Spleen (tissue), 7 donors: Measurements from ENCODE around the gene SH3RF3.

Experiments
- CTCF ChIP-seq, 11 experiments: fragments of 200-600 bp in 7 of 11; fragments of 450-650 bp in 4 of 11; sonication (generic) in 4 of 11; IDR thresholded peaks in 8 of 11; conservative IDR thresholded peaks in 3 of 11; 1 replicate in 7 of 11; 2 replicates in 4 of 11; pipeline versions ENCODE4 v1.4.0 to v1.8.0; 2016 to 2021; ENCODE audit warnings: antibody characterized with exemption in 11 of 11, inconsistent platforms in 4 of 11, mild to moderate bottlenecking in 1 of 11
- POLR2A ChIP-seq, 3 donors: fragments of 450-650 bp; IDR thresholded peaks; one replicate each; pipeline ENCODE4 v1.5.1; 2017; ENCODE audit warnings: antibody characterized with exemption in 3 of 3, mild to moderate bottlenecking in 1 of 3
- POLR2AphosphoS5 ChIP-seq, 3 donors: sonication (generic); formaldehyde crosslinking; IDR thresholded peaks; one replicate each; pipeline ENCODE4 v1.5.1; 2017; ENCODE audit warnings: antibody characterized with exemption in 3 of 3
- donor health status: DM: no; HTN: no; CAD: no; lungs with moderate emphysema.
- donor health status: DM: no; HTN: no; CAD: no.
- donor health status: DM: no; HTN: no; CAD: no.

GRCh38 chr2:109368798-109369197 is 239.8 kb downstream of the SH3RF3 start:
- TF ChIP-seq CTCF (IDR thresholded peaks at IDR 0.05 in 8 of 11, conservative IDR thresholded peaks at IDR 0.05 in 3 of 11) (no peak), POLR2AphosphoS5 (IDR thresholded peaks at IDR 0.05) (no peak), POLR2A (IDR thresholded peaks at IDR 0.05) (no peak)
